HepG2 (cell line): ENCODE results near the gene SPAG8. TPM values are rescaled to one million over a fixed set of nuclear protein-coding genes. Genes with fewer than 3 reads are reported as not detected.
A peak's percentile ranks its signal among the peaks of the same experiment; 100 is the strongest.

Experiments used
- ATAC-seq: fragments of 200-7000 bp; cut with Tn5 transposase; 3 replicates; pipeline ENCODE4 v1.9.1; 2020; ENCODE audit warnings: mild to moderate bottlenecking, moderate library complexity
- BruUV-seq: library from RNA; stranded (reverse); fragments of 400-500 nt; replicated peaks from 2 replicates; lab custom pipeline; 2021; lab: Mats Ljungman, UMichigan
- CTCF ChIA-PET: fragments of 300-600 bp; formaldehyde crosslinking; extraction: SDS; loops from one replicate; lab custom pipeline; 2021; ENCODE audit warnings: low total read pairs, inconsistent platforms, low intra/inter-chr PET ratio; lab: Yijun Ruan, JAX
- POLR2A ChIA-PET: fragments of 350-600 bp; sonication (Branson Sonifier 250); formaldehyde crosslinking; loops from one replicate; lab custom pipeline; 2020; ENCODE audit warnings: antibody characterized with exemption, inconsistent platforms; lab: Yijun Ruan, JAX
- DNase-seq: peaks from one replicate; pipeline ENCODE4 v3.0.0-alpha.2; 2015; ENCODE audit warnings: low spot score
- FAIRE-seq: peaks from 3 replicates; lab custom pipeline; 2011; peaks lifted over from hg19 to GRCh38; lab: Jason Lieb, UNC
- H2AFZ ChIP-seq: one replicate; pipeline ENCODE4 v1.6.1; 2011; ENCODE audit warnings: low read length, inconsistent platforms
- H3K27ac ChIP-seq: fragments of 300-600 bp; 3 replicates; pipeline ENCODE4 v1.8.0; 2011; ENCODE audit warnings: mixed run types, mild to moderate bottlenecking, mixed read lengths, low read length, inconsistent platforms; ENCODE audit not compliant: insufficient read depth; ENCODE audit errors: extremely low read length
- H3K27me3 ChIP-seq, 2 experiments: fragments of 200-600 bp in 1 of 2; 2 replicates in 1 of 2; 3 replicates in 1 of 2; pipeline versions ENCODE4 v1.6.0 to v1.8.0; 2011; ENCODE audit warnings: low read length in 2 of 2, mild to moderate bottlenecking in 2 of 2, moderate library complexity in 2 of 2, inconsistent platforms in 1 of 2; ENCODE audit not compliant: insufficient read depth in 2 of 2, control insufficient read depth in 1 of 2
- H3K36me3 ChIP-seq, 2 experiments: fragments of 200-600 bp in 1 of 2; replicated peaks in 1 of 2; 2 replicates in 1 of 2; 3 replicates in 1 of 2; pipeline versions ENCODE4 v1.5.1 to v1.8.0; 2011; ENCODE audit warnings: low read length in 2 of 2, inconsistent platforms in 1 of 2; ENCODE audit not compliant: insufficient read depth in 2 of 2, control insufficient read depth in 1 of 2
- H3K4me1 ChIP-seq: 2 replicates; pipeline ENCODE4 v1.5.1; 2012; ENCODE audit warnings: low read length, inconsistent platforms; ENCODE audit not compliant: insufficient read depth
- H3K4me2 ChIP-seq: 2 replicates; pipeline ENCODE4 v1.6.0; 2011; ENCODE audit warnings: low read depth, low read length, inconsistent platforms
- H3K4me3 ChIP-seq, 3 experiments: fragments of 200-600 bp in 1 of 3; sonication (generic), shearing (Covaris generic) in 1 of 3; replicated peaks in 1 of 3; 2 replicates each; pipeline ENCODE4 v1.5.1; 2011 to 2016; ENCODE audit warnings: low read length in 3 of 3, inconsistent platforms in 2 of 3, low read depth in 2 of 3, mild to moderate bottlenecking in 2 of 3, control low read depth in 1 of 3, mixed read lengths in 1 of 3; ENCODE audit not compliant: insufficient read depth in 1 of 3
- H3K79me2 ChIP-seq: one replicate; pipeline ENCODE4 v1.6.1; 2011; ENCODE audit warnings: low read length, inconsistent platforms; ENCODE audit not compliant: insufficient read depth
- H3K9ac ChIP-seq: 2 replicates; pipeline ENCODE4 v1.6.0; 2011; ENCODE audit warnings: mild to moderate bottlenecking, low read depth, low read length, inconsistent platforms; ENCODE audit not compliant: insufficient read depth
- H3K9me3 ChIP-seq: 2 replicates; pipeline ENCODE4 v1.5.1; 2012; ENCODE audit warnings: mild to moderate bottlenecking, low read length
- H4K20me1 ChIP-seq: 2 replicates; pipeline ENCODE4 v1.6.0; 2011; ENCODE audit warnings: inconsistent platforms, mild to moderate bottlenecking, low read length, moderate library complexity; ENCODE audit not compliant: insufficient read depth
- AFF4 ChIP-seq: sonication (generic); formaldehyde crosslinking; IDR thresholded peaks from 2 replicates; pipeline ENCODE4 v1.4.0; 2020; ENCODE audit warnings: missing genetic modification reagents
- BORCS8-MEF2B ChIP-seq: sonication (generic); formaldehyde crosslinking; IDR thresholded peaks from 2 replicates; pipeline ENCODE4 v1.8.0; 2022; ENCODE audit warnings: mild to moderate bottlenecking, missing genetic modification reagents
- ETV6 ChIP-seq: sonication (generic); formaldehyde crosslinking; conservative IDR thresholded peaks from 2 replicates; pipeline ENCODE4 v1.4.0; 2020; ENCODE audit warnings: missing genetic modification reagents
- HNRNPLL ChIP-seq: fragments of 200-400 bp; formaldehyde crosslinking; IDR thresholded peaks from 2 replicates; pipeline ENCODE4 v1.6.1; 2017; ENCODE audit warnings: mild to moderate bottlenecking, low read depth, low read length; ENCODE audit not compliant: poor library complexity, severe bottlenecking
- KDM5B ChIP-seq: sonication (generic); formaldehyde crosslinking; IDR thresholded peaks from 2 replicates; pipeline ENCODE4 v1.4.0; 2020; ENCODE audit warnings: missing genetic modification reagents, mild to moderate bottlenecking, borderline replicate concordance
- LCORL ChIP-seq, 2 experiments: fragments of 450-650 bp in 1 of 2; sonication (generic) in 1 of 2; formaldehyde crosslinking in 1 of 2; IDR thresholded peaks; 2 replicates each; pipeline versions ENCODE4 v1.5.0 to v1.6.1; 2017 to 2020; ENCODE audit warnings: antibody characterized with exemption in 1 of 2, missing genetic modification reagents in 1 of 2
- MLX ChIP-seq: IDR thresholded peaks from 2 replicates; pipeline ENCODE4 v1.6.1; 2016
- NFKBIZ ChIP-seq: IDR thresholded peaks from 2 replicates; pipeline ENCODE4 v1.6.1; 2018; ENCODE audit warnings: missing genetic modification reagents, missing compliant biosample characterization
- PHF20 ChIP-seq: sonication (generic); formaldehyde crosslinking; IDR thresholded peaks from 2 replicates; pipeline ENCODE4 v1.5.0; 2020; ENCODE audit warnings: mild to moderate bottlenecking, missing genetic modification reagents
- RBM22 ChIP-seq: fragments of 200-400 bp; formaldehyde crosslinking; optimal IDR thresholded peaks from 2 replicates; pipeline ENCODE3; 2017; ENCODE audit warnings: mild to moderate bottlenecking, low read length, moderate library complexity
- RFX1 ChIP-seq: fragments of 450-650 bp; IDR thresholded peaks from 2 replicates; pipeline ENCODE4 v1.6.1; 2017
- RFX3 ChIP-seq: IDR thresholded peaks from 2 replicates; pipeline ENCODE4 v1.6.1; 2016; ENCODE audit warnings: missing biosample characterization, missing genetic modification reagents
- SIN3B ChIP-seq: fragments of 150-350 bp; IDR thresholded peaks from 2 replicates; pipeline ENCODE4 v1.6.1; 2014; ENCODE audit warnings: low read length
- SRSF1 ChIP-seq: fragments of 200-400 bp; formaldehyde crosslinking; optimal IDR thresholded peaks from 2 replicates; pipeline ENCODE3; 2017; ENCODE audit warnings: mild to moderate bottlenecking, low read depth, low read length, moderate library complexity
- STAG1 ChIP-seq: sonication (generic); formaldehyde crosslinking; IDR thresholded peaks from 2 replicates; pipeline ENCODE4 v1.4.0; 2020; ENCODE audit warnings: missing genetic modification reagents
- TAF1 ChIP-seq: sonication (generic); formaldehyde crosslinking; IDR thresholded peaks from 2 replicates; pipeline ENCODE4 v1.4.0; 2020; ENCODE audit warnings: missing genetic modification reagents
- U2AF2 ChIP-seq: fragments of 200-400 bp; formaldehyde crosslinking; IDR thresholded peaks from 2 replicates; pipeline ENCODE4 v1.6.1; 2017; ENCODE audit warnings: low read depth, mild to moderate bottlenecking, low read length
- ZIK1 ChIP-seq: sonication (generic); formaldehyde crosslinking; IDR thresholded peaks from 2 replicates; pipeline ENCODE4 v1.5.0; 2020; ENCODE audit warnings: mild to moderate bottlenecking, low read depth, missing genetic modification reagents, borderline replicate concordance
- ZNF24 ChIP-seq: fragments of 450-650 bp; IDR thresholded peaks from 2 replicates; pipeline ENCODE4 v1.6.1; 2017; ENCODE audit warnings: antibody characterized with exemption, mild to moderate bottlenecking
- ZNF296 ChIP-seq: sonication (generic); formaldehyde crosslinking; conservative IDR thresholded peaks from 2 replicates; pipeline ENCODE4 v1.5.0; 2020; ENCODE audit warnings: mild to moderate bottlenecking, missing genetic modification reagents
- ZNF337 ChIP-seq: sonication (generic); formaldehyde crosslinking; IDR thresholded peaks from 2 replicates; pipeline ENCODE4 v1.5.1; 2020; ENCODE audit warnings: missing genetic modification reagents, low read depth, mild to moderate bottlenecking, borderline replicate concordance
- ZNF350 ChIP-seq: sonication (generic); formaldehyde crosslinking; IDR thresholded peaks from 2 replicates; pipeline ENCODE4 v1.4.0; 2020; ENCODE audit warnings: mild to moderate bottlenecking, low read depth, missing genetic modification reagents, borderline replicate concordance
- ZNF672 ChIP-seq: sonication (generic); formaldehyde crosslinking; IDR thresholded peaks from 2 replicates; pipeline ENCODE4 v1.8.1; 2022; ENCODE audit warnings: missing genetic modification reagents
- ZNF776 ChIP-seq: sonication (generic); formaldehyde crosslinking; IDR thresholded peaks from 2 replicates; pipeline ENCODE4 v1.4.0; 2020; ENCODE audit warnings: mild to moderate bottlenecking, missing genetic modification reagents
- WGBS: methylation state at CpG from one replicate; pipeline ENCODE4 v1.1.6; 2017; ENCODE audit warnings: low lambda C conversion rate; 5-methylcytosine and 5-hydroxymethylcytosine counted together
- in situ Hi-C: cut with HindIII; loops from 2 replicates; pipeline ENCODE4 v1.10.0; 2017; ENCODE audit warnings: low pct_unique_long_range_greater_than_20kb; ENCODE audit not compliant: extremely low pct_ligation_motif_present
- intact Hi-C: fragments of 100-400 bp; cut with micrococcal nuclease; formaldehyde crosslinking; loops from one replicate; pipeline ENCODE4 v1.10.0; 2022; ENCODE audit not compliant: unreplicated experiment
- polyA plus RNA-seq, 8 experiments: library from polyadenylated mRNA; depleted of rRNA in 3 of 8; stranded (reverse) in 7 of 8; unstranded in 1 of 8; fragments of >200 nt; fragmentation: Illumina TruSeq in 4 of 8; extraction: Trizol in 4 of 8; gene quantifications; 2 replicates each; pipeline versions ENCODE4 v1.2.1 to v1.2.3, GENCODE V29; 2011 to 2016; ENCODE audit warnings: low read depth in 4 of 8, missing spikeins in 1 of 8, mixed read lengths in 1 of 8; ENCODE audit not compliant: insufficient read depth in 1 of 8
- total RNA-seq, 5 experiments: library from RNA; depleted of rRNA; stranded (reverse); fragments of >200 nt; fragmentation: Illumina TruSeq; extraction: Trizol; gene quantifications; 2 replicates each; pipeline ENCODE4 v1.2.3, GENCODE V29; 2016; ENCODE audit warnings: low read depth in 1 of 5

Gene SPAG8
- total and polyA plus RNA-seq, 2 of the 13 experiments (the other 11 are each of a cell fraction or from before 2014, with no cell fraction given) = 0.18 to 0.27 TPM

GRCh38 chr9:35828716-35829083 is 16.6 kb upstream of the SPAG8 start, which contains the start of gene FAM221B:
TSS of gene FAM221B (minus strand) at chr9:35828732. CDS start at chr9:35826161, 2,571 bp downstream.
- BruUV-seq = no TSS peak
- WGBS = 0% methylated on average over 14 of the region's 21 CpGs
- H3K79me2 ChIP-seq = no peaks in the 10 kb centered on the region
- in situ Hi-C loops = loop anchor here (5.0 kb wide), 1 partner anchor 54 kb away; no protein-coding TSS in a partner anchor
- DNase-seq = no peak
- H3K4me2 ChIP-seq = peak within 1 kb of the TSS; percentile 90
- intact Hi-C loops = loop anchor here (1.0 to 5.0 kb wide), 2 partner anchors 13 to 96 kb away; partner anchors contain the start of genes CREB3, HINT2 and TLN1
- H3K27ac ChIP-seq = peak within 1 kb of the TSS; percentile 44
- no peaks in the 10 kb centered on the region for H3K27me3 ChIP-seq
- H3K4me1 ChIP-seq = peaks cover 40% of the 10 kb centered on the region
- no peak for FAIRE-seq
- ChIA-PET POLR2A (interaction anchor here (0.6 to 2.3 kb wide), 5 partner anchors 15 to 139 kb away, joined by 3 to 15 read pairs (median 3); partner anchors contain the start of genes HINT2 and TPM2), CTCF (no interaction called here)
- H2AFZ ChIP-seq = no peak within 1 kb of the TSS
- peak within 1 kb of the TSS; percentile 58 for H3K9ac ChIP-seq
- H3K4me3 ChIP-seq = peak within 1 kb of the TSS; percentile 61 to 81 (median 73)
- H3K9me3 ChIP-seq = no peaks in the 10 kb centered on the region
- no peaks in the 10 kb centered on the region for H4K20me1 ChIP-seq
- no peaks in the 10 kb centered on the region for H3K36me3 ChIP-seq
- no peak for ATAC-seq
- TF ChIP-seq LCORL (IDR thresholded peaks at IDR 0.05) (no peak), LCORL (CRISPR knock-in tag; IDR thresholded peaks at IDR 0.05) (0 out of 2 replicates have a peak, but pooled peaks have one; percentile 23), ETV6 (CRISPR knock-in tag) (no peak), ZIK1 (CRISPR knock-in tag) (0 out of 2 replicates have a peak, but pooled peaks have one; percentile 28), ZNF672 (CRISPR knock-in tag) (no peak), STAG1 (CRISPR knock-in tag) (no peak), RBM22 (peak; percentile 54), ZNF296 (CRISPR knock-in tag) (no peak), U2AF2 (peak; percentile 71; the same call in 1 of the 2 replicates), AFF4 (CRISPR knock-in tag) (no peak), MLX (CRISPR knock-in tag) (no peak), BORCS8-MEF2B (CRISPR knock-in tag) (0 out of 2 replicates have a peak, but pooled peaks have one; percentile 37), ZNF776 (CRISPR knock-in tag) (no peak), ZNF337 (CRISPR knock-in tag) (no peak), TAF1 (CRISPR knock-in tag) (no peak), ZNF350 (CRISPR knock-in tag) (0 out of 2 replicates have a peak, but pooled peaks have one; percentile 22), NFKBIZ (no peak), RFX1 (peak; percentile 79), RFX3 (CRISPR knock-in tag) (peak; percentile 77), HNRNPLL (no peak), SRSF1 (peak; percentile 65), SIN3B (no peak), PHF20 (no peak), KDM5B (CRISPR knock-in tag) (0 out of 2 replicates have a peak, but pooled peaks have one; percentile 19), ZNF24 (no peak)
